DMS53 (cell line): Measurements from ENCODE around the gene MYO16.
"Not testable (repeated sequence)": the region's sequence is repeated elsewhere in the genome, so short reads cannot be mapped to it uniquely, and the experiment has no call there.

Source experiments
- DNase-seq: peaks from one replicate; lab custom pipeline; 2025; lab: John Stamatoyannopoulos, UW

The MYO16 gene

DNA sequence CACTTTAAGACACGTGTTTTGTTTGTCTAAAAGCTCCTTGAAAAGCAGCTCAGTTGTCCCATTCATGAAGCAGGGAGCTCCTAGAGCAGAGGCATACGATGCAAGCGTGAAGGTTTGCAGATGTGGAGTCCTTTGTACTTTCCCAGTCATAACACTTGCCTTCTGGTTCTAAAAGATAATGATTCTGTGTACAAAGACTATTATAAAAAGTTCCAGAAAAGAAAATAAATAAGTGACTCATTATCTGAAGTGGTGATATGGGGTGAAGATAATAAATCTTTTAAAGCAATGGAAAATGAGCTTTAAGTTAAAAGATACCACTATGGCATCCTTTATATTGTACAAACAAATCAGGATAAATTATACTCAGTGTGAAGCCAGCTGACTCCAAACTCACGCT is 569.9 kb downstream of the MYO16 start:
- DNase-seq: no peak

DNA sequence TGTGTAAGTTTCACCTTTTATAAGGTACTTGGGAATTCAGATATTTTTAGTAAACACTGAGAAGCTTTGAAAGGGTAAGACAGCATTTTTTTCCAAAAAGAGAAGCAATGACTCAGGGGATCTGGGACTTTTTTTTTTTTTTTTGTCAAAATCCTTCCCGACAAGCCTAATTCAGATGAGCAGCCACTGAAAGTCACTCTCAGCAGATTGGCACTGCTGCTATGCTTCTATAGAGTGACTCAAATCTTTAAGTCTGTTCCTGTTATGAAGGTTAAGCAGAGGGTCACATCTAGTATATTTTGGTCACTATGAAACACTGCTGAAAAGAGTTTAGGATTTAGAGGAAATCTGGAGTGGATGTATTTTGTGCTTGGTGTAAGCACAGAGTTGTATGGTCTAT is 571.1 kb downstream of the MYO16 start:
- no peak for DNase-seq

GRCh38 chr13:109203587-109203986 is 574.2 kb downstream of the MYO16 start:
- DNase-seq: no peak

GRCh38 chr13:109204252-109204651 is 574.8 kb downstream of the MYO16 start:
- no peak for DNase-seq

- DNase-seq: peak; percentile 21
Measured at GRCh38 chr13:109204657-109205056, 575.2 kb downstream of the MYO16 start.

GRCh38 chr13:109205315-109205714 is 575.9 kb downstream of the MYO16 start:
- DNase-seq: peak; percentile 0

GRCh38 chr13:109206616-109207015 is 577.2 kb downstream of the MYO16 start:
- no peak for DNase-seq

DNA sequence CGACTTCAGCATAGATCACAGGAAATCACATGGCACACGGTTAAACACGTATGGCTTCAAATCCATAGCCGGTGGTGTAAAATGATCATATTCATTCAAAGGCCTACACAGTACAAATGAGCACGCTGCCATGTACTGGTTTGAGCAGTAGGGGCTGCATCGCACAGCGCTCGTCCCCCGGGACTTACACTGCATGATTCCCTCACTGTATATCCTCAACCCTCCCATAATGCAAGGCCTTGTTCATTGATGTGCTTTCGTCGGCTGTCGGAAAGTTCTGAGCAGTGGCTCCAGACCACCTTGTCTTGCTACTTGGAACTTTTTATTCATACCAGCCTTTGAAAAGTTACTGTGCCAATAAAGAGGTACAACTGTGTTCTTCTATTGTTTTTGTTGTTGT is 578.2 kb downstream of the MYO16 start:
- no peak for DNase-seq

GRCh38 chr13:109208522-109208921 is 579.1 kb downstream of the MYO16 start:
- DNase-seq: no peak

DNA sequence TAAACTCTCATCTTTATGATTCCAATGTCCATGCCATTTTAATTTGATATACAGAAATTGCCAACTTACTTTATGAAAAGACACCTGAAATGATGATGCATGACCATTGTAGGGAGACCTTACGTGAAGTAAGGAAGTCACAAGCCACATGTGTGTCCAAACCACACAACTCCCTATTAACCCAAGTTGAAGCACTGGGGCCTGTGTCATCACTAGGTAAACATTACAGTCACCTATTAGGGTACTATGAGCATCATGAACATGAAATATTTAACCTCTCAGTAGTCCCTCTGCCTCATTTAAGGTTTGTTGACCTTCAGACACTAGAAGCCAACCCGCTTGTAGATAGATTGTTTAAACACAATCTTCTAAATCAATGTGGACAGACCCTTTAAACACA is 580.1 kb downstream of the MYO16 start:
- peak; percentile 22 for DNase-seq

DNA sequence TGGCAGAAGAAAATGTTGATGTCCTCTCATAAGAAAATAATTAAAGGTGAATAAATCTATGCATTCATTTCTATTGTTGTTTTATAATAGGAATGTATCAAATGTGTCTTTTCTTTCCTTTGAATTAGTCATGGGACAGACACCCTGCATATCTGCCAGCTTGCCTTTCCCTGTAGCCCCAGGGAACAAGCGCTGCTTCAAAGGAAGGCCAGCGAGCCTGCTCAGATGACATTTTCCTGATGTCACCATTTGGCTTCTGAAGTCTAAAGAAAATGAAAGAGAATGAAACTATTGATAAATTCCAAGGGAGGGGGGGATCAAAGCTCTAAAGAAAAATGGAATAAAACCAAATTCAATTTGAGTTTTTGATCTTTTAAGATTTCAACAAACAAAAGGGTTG is 582.2 kb downstream of the MYO16 start:
- DNase-seq: no peak

DNA sequence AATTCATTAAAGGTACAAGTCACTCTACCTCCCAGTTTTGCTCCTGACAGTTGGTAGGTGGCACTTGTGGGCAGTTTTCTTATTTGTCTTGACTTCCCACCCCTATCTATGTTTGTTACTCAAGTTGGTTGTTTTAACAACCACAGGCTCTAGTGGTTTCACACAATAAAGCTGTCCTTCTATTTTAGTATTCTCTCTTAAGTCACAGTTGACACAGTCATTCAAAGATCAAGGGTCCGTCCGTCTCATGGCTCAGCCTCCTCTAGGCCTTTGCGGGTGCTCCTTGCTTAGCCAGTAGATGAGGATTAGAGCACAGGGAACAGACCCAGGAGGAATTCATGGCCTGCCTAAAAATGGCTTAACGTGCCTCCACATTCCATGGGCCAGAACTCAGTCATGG is 583.2 kb downstream of the MYO16 start:
- DNase-seq: no peak

DNA sequence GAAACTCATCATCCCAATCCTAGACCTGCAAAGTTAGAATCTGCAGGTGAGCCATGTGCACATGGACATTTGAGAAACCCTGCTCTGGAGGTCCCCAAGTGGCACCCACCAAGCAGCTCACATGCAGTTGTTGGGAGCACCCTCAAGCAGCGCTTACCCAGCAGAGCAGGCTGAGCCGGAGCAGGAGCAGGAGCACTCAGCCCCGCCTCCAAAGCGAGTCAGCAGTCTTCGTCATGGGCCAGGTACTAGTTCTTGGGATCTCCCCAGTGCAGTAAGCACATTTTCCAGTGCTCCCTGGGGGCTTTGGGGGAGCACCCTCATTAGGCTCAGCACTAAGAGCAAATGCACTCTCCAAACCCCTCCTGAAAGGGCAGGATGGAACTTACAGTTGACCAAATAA is 584.3 kb downstream of the MYO16 start:
- DNase-seq: no peak

DNA sequence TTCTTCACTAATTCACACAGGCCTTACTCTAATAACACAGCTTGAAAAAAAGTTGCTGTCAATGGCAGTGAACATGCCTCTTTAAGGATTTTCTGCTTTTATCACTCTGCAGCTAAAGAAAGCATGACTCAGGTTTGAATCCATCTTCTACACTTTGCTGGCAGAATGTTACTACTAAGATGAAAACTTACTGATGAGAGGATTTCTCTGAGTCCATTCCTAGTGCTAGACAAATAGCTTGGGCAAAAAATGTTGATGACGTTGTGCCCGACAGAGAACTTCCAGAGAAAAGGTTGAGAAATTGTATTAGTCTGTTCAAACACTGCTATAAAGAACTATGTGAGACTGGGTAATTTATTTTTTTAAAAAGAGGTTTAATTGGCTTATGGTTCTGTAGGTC is 585.0 kb downstream of the MYO16 start:
- no peak for DNase-seq

- no peak for DNase-seq
Measured at GRCh38 chr13:109215377-109215776, 586.0 kb downstream of the MYO16 start.

DNA sequence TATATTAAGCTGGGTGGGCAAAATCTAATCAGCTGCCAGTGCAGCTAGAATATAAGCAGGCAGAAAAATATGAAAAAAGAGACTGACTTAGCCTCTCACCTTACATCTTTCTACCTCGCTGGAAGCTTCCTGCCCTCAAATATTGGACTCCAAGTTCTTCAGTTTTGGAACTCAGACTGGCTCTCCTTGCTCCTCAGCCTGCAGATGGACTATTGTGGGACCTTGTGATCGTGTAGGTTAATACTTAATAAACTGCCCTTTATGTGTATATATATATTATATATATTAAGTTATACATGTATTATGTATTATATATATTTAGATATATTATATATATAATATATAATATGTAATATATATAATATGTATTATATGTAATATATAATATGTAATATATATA is 588.1 kb downstream of the MYO16 start:
- DNase-seq: not testable (repeated sequence)

DNA sequence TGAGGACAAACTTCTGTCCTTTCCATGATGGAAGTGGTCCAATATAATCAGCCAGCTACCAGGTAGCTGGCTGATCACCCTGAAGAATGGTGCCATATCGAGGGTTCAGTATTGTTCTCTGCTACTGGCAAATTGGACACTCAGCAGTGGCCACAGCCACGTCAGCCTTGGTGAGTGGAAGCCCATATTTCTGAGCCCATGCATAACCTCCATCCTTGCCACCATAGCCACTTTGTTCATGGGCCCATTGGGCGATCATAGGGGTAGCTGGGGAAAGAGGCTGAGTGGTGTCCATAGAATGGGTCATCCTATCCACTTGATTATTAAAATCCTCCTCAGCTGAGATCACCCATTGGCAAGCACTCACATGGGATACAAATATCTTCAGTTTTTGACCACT is 591.2 kb downstream of the MYO16 start:
- no peak for DNase-seq

DNA sequence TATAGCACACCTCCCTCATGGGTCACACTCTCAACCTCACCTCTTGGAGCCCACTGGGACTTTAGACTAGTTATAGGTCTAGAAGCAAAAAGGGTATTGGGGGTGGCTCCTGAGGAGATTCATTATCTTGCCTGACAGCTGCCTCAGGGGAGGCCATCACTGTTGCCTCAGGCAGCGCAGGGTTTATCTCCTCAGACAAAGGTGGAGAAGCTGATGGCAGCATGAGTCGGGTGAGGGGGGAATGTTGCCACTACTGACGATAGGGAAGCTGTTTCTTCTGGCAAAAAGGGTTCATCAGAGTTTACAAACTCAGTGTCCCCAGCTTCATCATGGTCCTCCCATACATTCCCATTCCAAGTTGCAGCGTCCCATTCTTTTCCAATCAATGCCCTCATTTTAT is 594.6 kb downstream of the MYO16 start:
- DNase-seq: no peak

DNA sequence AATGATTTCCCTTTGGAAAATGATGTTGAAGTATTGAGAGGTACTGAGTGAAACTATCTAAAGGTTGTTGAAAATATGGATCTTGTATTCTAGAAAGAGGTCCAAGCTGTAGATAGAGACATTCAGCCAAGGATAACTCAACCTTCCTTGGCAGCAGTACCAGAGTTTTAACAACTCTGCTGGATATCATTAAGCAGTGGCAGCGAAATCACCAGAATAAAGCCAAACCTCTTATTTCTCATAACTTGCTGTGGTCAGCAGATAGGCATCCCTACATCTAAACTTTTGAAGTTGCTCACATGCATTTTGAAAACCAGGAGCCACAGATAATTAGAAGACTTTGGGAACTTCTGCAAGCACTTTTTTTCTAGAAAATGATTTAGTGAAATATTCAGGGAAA is 597.2 kb downstream of the MYO16 start:
- no peak for DNase-seq

DNA sequence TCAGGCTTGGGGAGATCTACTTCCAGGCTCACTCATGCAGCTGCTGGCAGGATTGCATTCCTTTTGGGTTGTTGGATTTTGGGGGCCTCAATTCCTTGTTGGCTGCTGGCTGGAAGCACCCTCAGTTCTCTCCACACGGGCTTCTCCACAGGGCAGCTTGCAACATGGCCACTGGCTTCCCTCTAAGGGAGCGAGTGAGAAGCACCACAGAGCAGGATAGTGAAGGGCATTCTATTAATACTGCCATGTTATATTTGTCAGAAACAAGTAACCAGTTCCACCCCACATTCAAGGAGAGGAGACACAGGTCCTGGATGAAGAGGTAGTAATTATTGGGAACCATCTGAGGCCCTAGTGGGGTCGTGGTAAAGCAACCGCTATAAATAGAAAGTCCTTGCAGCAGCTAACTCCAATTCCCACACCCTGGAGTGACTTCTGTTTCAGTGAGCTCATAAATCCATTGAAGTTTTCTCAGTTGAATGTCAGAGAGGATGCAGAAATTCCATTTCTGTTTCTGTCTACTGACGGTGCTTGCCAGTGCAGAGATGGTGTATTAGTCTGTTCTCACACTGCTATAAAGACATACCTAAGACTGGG is 598.0 kb downstream of the MYO16 start:
- DNase-seq: no peak

DNA sequence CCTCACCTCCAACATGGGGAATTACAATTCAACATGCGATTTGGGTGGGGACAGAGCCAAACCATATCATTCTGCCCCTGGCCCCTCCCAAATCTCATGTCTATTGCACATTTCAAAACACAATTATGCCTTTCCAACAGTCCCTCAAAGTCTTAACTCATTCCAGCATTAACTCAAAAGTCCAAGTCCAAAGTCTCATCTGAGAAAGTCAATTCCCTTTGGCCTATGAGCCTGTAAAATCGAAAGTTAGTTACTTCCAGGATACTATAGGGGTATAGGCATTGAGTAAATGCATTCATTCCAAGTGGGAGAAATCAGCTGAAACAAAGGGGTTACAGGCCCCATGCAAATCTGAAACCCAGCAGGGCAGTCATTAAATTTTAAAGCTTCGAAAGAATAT is 598.8 kb downstream of the MYO16 start:
- DNase-seq: no peak

DNA sequence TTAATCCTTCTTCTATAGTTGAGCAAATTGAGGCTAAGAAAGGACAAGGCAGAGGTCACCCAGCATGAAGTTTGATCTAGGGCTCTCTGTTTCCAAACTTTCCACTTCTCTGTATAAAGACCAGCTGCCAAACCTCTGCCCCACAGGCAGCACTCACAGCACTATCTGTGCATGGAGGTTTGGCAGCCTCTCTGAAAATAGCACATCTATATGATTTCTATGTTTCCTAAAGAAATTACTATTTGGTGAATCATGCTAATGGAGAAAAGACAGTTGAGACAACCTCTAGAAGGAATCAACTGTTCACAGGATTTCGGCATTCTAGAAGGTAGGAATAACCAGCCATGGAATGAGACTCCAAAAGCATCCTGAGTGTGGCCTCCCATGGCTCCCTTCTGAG is 602.5 kb downstream of the MYO16 start:
- no peak for DNase-seq

DNA sequence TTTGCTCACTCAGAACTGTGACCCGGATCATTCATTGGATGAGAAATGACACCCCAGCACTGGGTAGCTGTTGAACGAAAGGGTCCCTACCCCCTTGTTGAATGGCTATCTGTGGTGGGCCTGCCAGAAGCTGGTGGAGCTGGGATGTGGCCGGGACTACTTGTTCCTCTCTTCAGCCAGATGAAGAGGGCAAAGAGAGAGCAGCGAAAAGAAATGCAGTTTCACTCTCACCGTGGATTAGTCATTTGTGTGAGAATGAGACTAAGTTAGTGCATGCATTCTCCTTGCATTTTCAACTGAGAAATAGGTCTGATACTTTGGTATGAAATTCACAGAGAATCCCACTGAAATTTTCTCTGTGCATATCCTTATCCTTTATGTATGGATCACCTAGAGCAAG is 603.9 kb downstream of the MYO16 start:
- DNase-seq: no peak

DNA sequence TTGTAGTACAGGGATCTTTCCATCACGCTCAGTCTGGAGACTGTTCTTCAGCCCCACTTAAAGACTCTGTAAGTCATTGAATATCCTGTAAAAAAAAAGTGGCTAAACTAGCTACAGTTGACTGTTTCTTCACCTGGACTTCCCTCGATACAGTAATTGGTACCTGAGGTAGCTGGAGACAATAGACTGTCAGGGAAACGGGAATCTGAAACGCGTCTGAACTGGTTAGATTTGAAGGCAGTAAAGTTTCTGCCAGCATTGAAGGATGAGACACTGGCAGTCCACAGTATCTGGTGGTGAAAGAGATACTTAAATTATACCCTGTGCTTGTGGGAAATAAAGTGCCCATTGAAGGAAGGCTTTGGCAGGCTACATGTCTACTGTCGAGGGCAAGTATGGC is 606.5 kb downstream of the MYO16 start:
- no peak for DNase-seq

- no peak for DNase-seq
Measured at GRCh38 chr13:109241160-109241559, 611.7 kb downstream of the MYO16 start.
